SK-N-SH (cell line): ENCODE measurements around the gene NDUFB8. TPM values are rescaled to one million over a fixed set of nuclear protein-coding genes. Genes with fewer than 3 reads are reported as not detected.

Experiments used
- CTCF ChIA-PET: fragments of 300-600, 350-600 bp; formaldehyde crosslinking; extraction: SDS; loops from one replicate; lab custom pipeline; 2021; lab: Yijun Ruan, JAX
- POLR2A ChIA-PET: fragments of 350-600 bp; sonication (Branson Sonifier 250); formaldehyde crosslinking; extraction: SDS; loops from one replicate; lab custom pipeline; 2020; ENCODE audit warnings: antibody characterized with exemption, inconsistent platforms; lab: Yijun Ruan, JAX
- DNase-seq: peaks from one replicate; pipeline ENCODE4 v3.0.0; 2012
- H2AFZ ChIP-seq: fragments of 200-600 bp; sonication (generic); 2 replicates; pipeline ENCODE4 v1.8.1; 2016; ENCODE audit warnings: antibody characterized with exemption, mild to moderate bottlenecking, low read depth
- H3F3A ChIP-seq: fragments of 200-600 bp; sonication (generic); replicated peaks from 2 replicates; pipeline ENCODE3; 2016; ENCODE audit warnings: antibody characterized with exemption, mild to moderate bottlenecking; ENCODE audit not compliant: insufficient read depth
- H3K27ac ChIP-seq, 2 experiments: fragments of 200-500 bp in 1 of 2; fragments of 200-600 bp in 1 of 2; sonication (Bioruptor generic) in 1 of 2; sonication (generic), shearing (Covaris generic) in 1 of 2; 2 replicates each; pipeline versions ENCODE4 v1.5.1 to v1.6.1; 2014 to 2016; ENCODE audit warnings: low read depth in 2 of 2, inconsistent platforms in 1 of 2, low read length in 1 of 2, mild to moderate bottlenecking in 1 of 2, mixed read lengths in 1 of 2
- H3K27me3 ChIP-seq: fragments of 200-600 bp; sonication (generic), shearing (Covaris generic); 2 replicates; pipeline ENCODE4 v1.6.1; 2016; ENCODE audit warnings: mixed run types; ENCODE audit not compliant: insufficient read depth
- H3K36me3 ChIP-seq, 2 experiments: fragments of 200-500 bp in 1 of 2; fragments of 200-600 bp in 1 of 2; sonication (Bioruptor generic) in 1 of 2; sonication (generic) in 1 of 2; replicated peaks in 1 of 2; 2 replicates each; pipeline versions ENCODE3 to v1.5.1; 2014 to 2016; ENCODE audit warnings: low read length in 1 of 2, mild to moderate bottlenecking in 1 of 2; ENCODE audit not compliant: insufficient read depth in 2 of 2, control insufficient read depth in 1 of 2
- H3K4me1 ChIP-seq, 2 experiments: fragments of 200-500 bp in 1 of 2; fragments of 200-600 bp in 1 of 2; sonication (Bioruptor generic) in 1 of 2; sonication (generic), shearing (Covaris generic) in 1 of 2; 2 replicates each; pipeline versions ENCODE4 v1.5.1 to v1.6.1; 2014 to 2016; ENCODE audit warnings: low read depth in 1 of 2, low read length in 1 of 2, mixed run types in 1 of 2; ENCODE audit not compliant: insufficient read depth in 2 of 2, control insufficient read depth in 1 of 2
- H3K4me2 ChIP-seq: fragments of 200-600 bp; sonication (generic), shearing (Covaris generic); 2 replicates; pipeline ENCODE4 v1.6.1; 2017; ENCODE audit warnings: mixed run types
- H3K4me3 ChIP-seq, 2 experiments: fragments of 200-500 bp in 1 of 2; fragments of 200-600 bp in 1 of 2; sonication (Bioruptor generic) in 1 of 2; sonication (generic), shearing (Covaris generic) in 1 of 2; 2 replicates each; pipeline versions ENCODE4 v1.5.1 to v1.8.1; 2014 to 2016; ENCODE audit warnings: low read depth in 2 of 2, inconsistent platforms in 1 of 2, low read length in 1 of 2, mild to moderate bottlenecking in 1 of 2, mixed read lengths in 1 of 2, moderate library complexity in 1 of 2
- H3K79me2 ChIP-seq: fragments of 200-600 bp; sonication (generic); 2 replicates; pipeline ENCODE4 v1.8.1; 2017; ENCODE audit warnings: mild to moderate bottlenecking; ENCODE audit not compliant: insufficient read depth
- H3K9ac ChIP-seq: fragments of 200-600 bp; sonication (generic); 2 replicates; pipeline ENCODE4 v1.6.1; 2017; ENCODE audit warnings: mixed run types
- H3K9me2 ChIP-seq: fragments of 200-600 bp; sonication (generic); 2 replicates; pipeline ENCODE4 v1.6.1; 2017; ENCODE audit warnings: mixed run types
- H3K9me3 ChIP-seq: fragments of 200-600 bp; sonication (generic); 2 replicates; pipeline ENCODE4 v1.6.1; 2017; ENCODE audit warnings: mixed run types, mild to moderate bottlenecking, moderate library complexity
- H4K20me1 ChIP-seq: fragments of 200-600 bp; sonication (generic); 2 replicates; pipeline ENCODE4 v1.6.1; 2017; ENCODE audit warnings: mild to moderate bottlenecking, mixed run types; ENCODE audit not compliant: insufficient read depth
- ELF1 ChIP-seq: IDR thresholded peaks from 2 replicates; pipeline ENCODE4 v1.4.0; 2012
- EP300 ChIP-seq, 2 experiments: IDR thresholded peaks; 2 replicates each; pipeline versions ENCODE4 v1.4.0 to v1.6.1; 2012; ENCODE audit warnings: borderline replicate concordance in 1 of 2, low read depth in 1 of 2, low read length in 1 of 2
- FOXM1 ChIP-seq: IDR thresholded peaks from 2 replicates; pipeline ENCODE4 v1.4.0; 2012; ENCODE audit warnings: low read depth, mild to moderate bottlenecking
- JUND ChIP-seq: IDR thresholded peaks from 2 replicates; pipeline ENCODE4 v1.4.0; 2012
- NFIC ChIP-seq: IDR thresholded peaks from 2 replicates; pipeline ENCODE4 v1.4.0; 2012; ENCODE audit warnings: borderline replicate concordance
- POLR2AphosphoS5 ChIP-seq: IDR thresholded peaks from 2 replicates; pipeline ENCODE4 v1.6.1; 2012; ENCODE audit warnings: low read depth, low read length
- RAD21 ChIP-seq: IDR thresholded peaks from 2 replicates; pipeline ENCODE4 v1.6.1; 2012; ENCODE audit warnings: mild to moderate bottlenecking, low read length
- RCOR1 ChIP-seq: fragments of 150-350 bp; IDR thresholded peaks from 2 replicates; pipeline ENCODE4 v1.6.1; 2017; ENCODE audit warnings: antibody characterized with exemption, low read length
- REST ChIP-seq: IDR thresholded peaks from 2 replicates; pipeline ENCODE4 v1.6.1; 2012; ENCODE audit warnings: mild to moderate bottlenecking, low read depth, low read length, moderate library complexity
- RFX5 ChIP-seq: IDR thresholded peaks from 2 replicates; pipeline ENCODE4 v1.6.1; 2012; ENCODE audit warnings: mild to moderate bottlenecking, improper control_type of control experiment, low read length
- RXRA ChIP-seq: IDR thresholded peaks from 2 replicates; pipeline ENCODE4 v1.4.0; 2012; ENCODE audit warnings: low read depth, mild to moderate bottlenecking, borderline replicate concordance
- SMC3 ChIP-seq: IDR thresholded peaks from 2 replicates; pipeline ENCODE4 v1.6.1; 2012; ENCODE audit warnings: low read depth, low read length, improper control_type of control experiment
- TAF1 ChIP-seq: IDR thresholded peaks from 2 replicates; pipeline ENCODE4 v1.6.1; 2012; ENCODE audit warnings: low read depth, mild to moderate bottlenecking, low read length, moderate library complexity, borderline replicate concordance
- WGBS: methylation state at CpG from one replicate; pipeline ENCODE4 v1.1.6; 2017; ENCODE audit warnings: low lambda C conversion rate; 5-methylcytosine and 5-hydroxymethylcytosine counted together
- polyA plus RNA-seq, 3 experiments: library from polyadenylated mRNA; depleted of rRNA; stranded (reverse); fragments of >200 nt; gene quantifications; 2 replicates each; pipeline ENCODE4 v1.2.3, GENCODE V29; 2012

Gene NDUFB8
- polyA plus RNA-seq, 1 of the 3 experiments (the other 2 are of a cell fraction): 368 TPM

- WGBS: 92% methylated on average over 5 of the region's 5 CpGs
- POLR2A ChIA-PET: no interaction called here
Observed at GRCh38 chr10:100489396-100489795, 40.3 kb downstream of the NDUFB8 start.

GRCh38 chr10:100487529-100487928 lies 42.1 kb downstream of the NDUFB8 start:
- Histone ChIP-seq H3K4me3 (no peak overlapping the region), H3K4me1 (peaks cover 0 to 4% of the 10 kb centered on the region in 2 experiments; a peak in 1 of 4 replicates), H3K9me2 (no peaks in the 10 kb centered on the region), H3K9ac (no peak overlapping the region), H3K9me3 (no peaks in the 10 kb centered on the region), H3K36me3 (peaks cover 0 to 8% of the 10 kb centered on the region in 2 experiments), H3K79me2 (no peaks in the 10 kb centered on the region), H3K4me2 (no peak overlapping the region), H3K27me3 (no peaks in the 10 kb centered on the region), H2AFZ (no peak overlapping the region), H3F3A (no peaks in the 10 kb centered on the region), H4K20me1 (no peaks in the 10 kb centered on the region), H3K27ac (no peak overlapping the region)
- DNase-seq: no peak
- POLR2A ChIA-PET: interaction anchor here (0.7 kb wide), 1 partner anchor 196 kb away, joined by 5 read pairs; no protein-coding TSS in a partner anchor
- TF ChIP-seq FOXM1: no peak
- no peak for TF ChIP-seq EP300 (IDR thresholded peaks at IDR 0.05; ENCODE audit: borderline replicate concordance in 1 of 2, low read depth in 1 of 2, low read length in 1 of 2)
- TF ChIP-seq RFX5: no peak
- TF ChIP-seq SMC3: no peak
- WGBS: 69% methylated on average over 6 of the region's 6 CpGs
- CTCF ChIA-PET: interaction anchor here (1.2 to 10.3 kb wide), 5 partner anchors 23 to 54 kb away, joined by 3 to 150 read pairs (median 5); no protein-coding TSS in a partner anchor

More at GRCh38 chr10:100489396-100489795, 40.3 kb downstream of the NDUFB8 start:
- TF ChIP-seq SMC3 (no peak), NFIC (no peak), ELF1 (no peak), JUND (no peak), RAD21 (no peak), POLR2AphosphoS5 (no peak), RXRA (no peak), TAF1 (no peak), REST (no peak), RCOR1 (no peak)
- TF ChIP-seq, all 33 proteins: peak for 0
- peaks cover 0 to 8% of the 10 kb centered on the region in 2 experiments for H3K36me3 ChIP-seq
- DNase-seq: no peak
- no peaks in the 10 kb centered on the region for H3F3A ChIP-seq
- H2AFZ ChIP-seq: no peak overlapping the region
- no peak overlapping the region for H3K4me2 ChIP-seq
- CTCF ChIA-PET: interaction anchor here (9.2 to 10.3 kb wide), 2 partner anchors 21 to 28 kb away, joined by 95 to 150 read pairs; no protein-coding TSS in a partner anchor
- no peaks in the 10 kb centered on the region for H3K9me3 ChIP-seq
- H3K4me3 ChIP-seq: no peak overlapping the region
- H3K79me2 ChIP-seq: no peaks in the 10 kb centered on the region
- H3K27me3 ChIP-seq: no peaks in the 10 kb centered on the region
- no peak overlapping the region for H3K27ac ChIP-seq
- no peaks in the 10 kb centered on the region for H4K20me1 ChIP-seq
- H3K4me1 ChIP-seq: no peaks in the 10 kb centered on the region
- H3K9ac ChIP-seq: no peak overlapping the region
- no peaks in the 10 kb centered on the region for H3K9me2 ChIP-seq
